ENCODE data around the gene MTUS2. TPM values are rescaled to one million over a fixed set of nuclear protein-coding genes. Genes with fewer than 3 reads are reported as not detected.

The MTUS2 gene
- total RNA-seq, 3 donors from 2014 or later, result not detected

- no peak for ATAC-seq
- no peaks in the 10 kb centered on the region for H3K27me3 Mint-ChIP-seq (ENCODE audit: low read depth)
Observed at GRCh38 chr13:29050719-29051118, 230.6 kb downstream of the MTUS2 start.

GRCh38 chr13:29059800-29060199, 239.7 kb downstream of the MTUS2 start:
- Mint-ChIP-seq H3K4me3 (no peak overlapping the region), H3K27me3 (ENCODE audit: low read depth) (no peaks in the 10 kb centered on the region), H3K9me3 (peaks cover 22% of the 10 kb centered on the region), H3K4me1 (ENCODE audit: low read depth) (no peaks in the 10 kb centered on the region), H3K36me3 (ENCODE audit: insufficient read depth) (no peaks in the 10 kb centered on the region)
- no peak for DNase-seq
- ATAC-seq, result no peak

More at GRCh38 chr13:29050719-29051118, 230.6 kb downstream of the MTUS2 start:
- H3K36me3 Mint-ChIP-seq (ENCODE audit: insufficient read depth), result no peaks in the 10 kb centered on the region
- H3K9me3 Mint-ChIP-seq, result peaks cover 18% of the 10 kb centered on the region
- DNase-seq, result no peak
- H3K4me1 Mint-ChIP-seq (ENCODE audit: low read depth), result no peaks in the 10 kb centered on the region
- H3K4me3 Mint-ChIP-seq, result no peak overlapping the region

GRCh38 chr13:29065142-29065541, 245.0 kb downstream of the MTUS2 start:
- Mint-ChIP-seq H3K36me3 (ENCODE audit: insufficient read depth) (no peaks in the 10 kb centered on the region), H3K4me3 (no peak overlapping the region), H3K9me3 (no peaks in the 10 kb centered on the region), H3K4me1 (ENCODE audit: low read depth) (peaks cover 4% of the 10 kb centered on the region), H3K27me3 (ENCODE audit: low read depth) (no peaks in the 10 kb centered on the region)
- peak; percentile 25 to 63 for ATAC-seq
- no peak for DNase-seq

- H3K4me1 Mint-ChIP-seq (ENCODE audit: low read depth), result peaks cover 4% of the 10 kb centered on the region
- no peaks in the 10 kb centered on the region for H3K36me3 Mint-ChIP-seq (ENCODE audit: insufficient read depth)
- no peak overlapping the region for H3K4me3 Mint-ChIP-seq
- no peaks in the 10 kb centered on the region for H3K27me3 Mint-ChIP-seq (ENCODE audit: low read depth)
- DNase-seq, result no peak
- no peak for ATAC-seq
- H3K9me3 Mint-ChIP-seq, result no peaks in the 10 kb centered on the region
Observed at GRCh38 chr13:29067306-29067945, 247.3 kb downstream of the MTUS2 start.

GRCh38 chr13:29073755-29074154, 253.6 kb downstream of the MTUS2 start:
- H3K4me3 Mint-ChIP-seq, result no peak overlapping the region
- ATAC-seq (no peak), DNase-seq (no peak)
- H3K9me3 Mint-ChIP-seq, result no peaks in the 10 kb centered on the region
- H3K27me3 Mint-ChIP-seq (ENCODE audit: low read depth), result no peaks in the 10 kb centered on the region
- H3K36me3 Mint-ChIP-seq (ENCODE audit: insufficient read depth), result no peaks in the 10 kb centered on the region
- peaks cover 5% of the 10 kb centered on the region for H3K4me1 Mint-ChIP-seq (ENCODE audit: low read depth)

- H3K9me3 Mint-ChIP-seq, result peaks cover 4% of the 10 kb centered on the region
- no peaks in the 10 kb centered on the region for H3K27me3 Mint-ChIP-seq (ENCODE audit: low read depth)
- peaks cover 19% of the 10 kb centered on the region for H3K4me1 Mint-ChIP-seq (ENCODE audit: low read depth)
- no peak for ATAC-seq
- no peak overlapping the region for H3K4me3 Mint-ChIP-seq
- peaks cover 2% of the 10 kb centered on the region for H3K36me3 Mint-ChIP-seq (ENCODE audit: insufficient read depth)
- DNase-seq, result no peak
Observed at GRCh38 chr13:29077051-29077813, 257.1 kb downstream of the MTUS2 start.

GRCh38 chr13:29081036-29081435, 260.9 kb downstream of the MTUS2 start:
- Mint-ChIP-seq H3K36me3 (ENCODE audit: insufficient read depth) (peaks cover 2% of the 10 kb centered on the region), H3K27me3 (ENCODE audit: low read depth) (no peaks in the 10 kb centered on the region), H3K9me3 (peaks cover 7% of the 10 kb centered on the region), H3K4me3 (no peak overlapping the region), H3K4me1 (ENCODE audit: low read depth) (peaks cover 24% of the 10 kb centered on the region)
- no peak for ATAC-seq
- DNase-seq, result no peak

- H3K27me3 Mint-ChIP-seq (ENCODE audit: low read depth), result no peaks in the 10 kb centered on the region
- no peak for ATAC-seq
- peaks cover 7% of the 10 kb centered on the region for H3K9me3 Mint-ChIP-seq
- H3K4me3 Mint-ChIP-seq, result no peak overlapping the region
- DNase-seq, result no peak
- peaks cover 24% of the 10 kb centered on the region for H3K4me1 Mint-ChIP-seq (ENCODE audit: low read depth)
- H3K36me3 Mint-ChIP-seq (ENCODE audit: insufficient read depth), result peaks cover 2% of the 10 kb centered on the region
Observed at GRCh38 chr13:29081697-29082440, 261.7 kb downstream of the MTUS2 start.

GRCh38 chr13:29099781-29100406, 279.8 kb downstream of the MTUS2 start:
- DNase-seq (no peak), ATAC-seq (no peak)
- Mint-ChIP-seq H3K27me3 (ENCODE audit: low read depth) (no peaks in the 10 kb centered on the region), H3K36me3 (ENCODE audit: insufficient read depth) (no peaks in the 10 kb centered on the region), H3K4me1 (ENCODE audit: low read depth) (peaks cover 2% of the 10 kb centered on the region), H3K9me3 (no peaks in the 10 kb centered on the region), H3K4me3 (no peak overlapping the region)

GRCh38 chr13:29100758-29101157, 280.6 kb downstream of the MTUS2 start:
- Mint-ChIP-seq H3K36me3 (ENCODE audit: insufficient read depth) (no peaks in the 10 kb centered on the region), H3K4me3 (no peak overlapping the region), H3K9me3 (no peaks in the 10 kb centered on the region), H3K4me1 (ENCODE audit: low read depth) (peaks cover 2% of the 10 kb centered on the region), H3K27me3 (ENCODE audit: low read depth) (no peaks in the 10 kb centered on the region)
- ATAC-seq, result no peak
- no peak for DNase-seq

- ATAC-seq (no peak), DNase-seq (no peak)
- no peak overlapping the region for H3K4me3 Mint-ChIP-seq
- H3K27me3 Mint-ChIP-seq (ENCODE audit: low read depth), result no peaks in the 10 kb centered on the region
- no peaks in the 10 kb centered on the region for H3K9me3 Mint-ChIP-seq
- no peaks in the 10 kb centered on the region for H3K36me3 Mint-ChIP-seq (ENCODE audit: insufficient read depth)
- H3K4me1 Mint-ChIP-seq (ENCODE audit: low read depth), result peaks cover 2% of the 10 kb centered on the region
Observed at GRCh38 chr13:29101409-29101808, 281.3 kb downstream of the MTUS2 start.

- Mint-ChIP-seq H3K36me3 (ENCODE audit: insufficient read depth) (no peaks in the 10 kb centered on the region), H3K27me3 (ENCODE audit: low read depth) (no peaks in the 10 kb centered on the region), H3K4me1 (ENCODE audit: low read depth) (peaks cover 2% of the 10 kb centered on the region), H3K4me3 (no peak overlapping the region), H3K9me3 (no peaks in the 10 kb centered on the region)
- DNase-seq (no peak), ATAC-seq (no peak)
Observed at GRCh38 chr13:29101905-29102304, 281.8 kb downstream of the MTUS2 start.

- ATAC-seq, result no peak
Observed at GRCh38 chr13:29103065-29103800, 283.1 kb downstream of the MTUS2 start.

GRCh38 chr13:29104461-29104860, 284.3 kb downstream of the MTUS2 start:
- H3K9me3 Mint-ChIP-seq, result no peaks in the 10 kb centered on the region
- no peak overlapping the region for H3K4me3 Mint-ChIP-seq
- H3K27me3 Mint-ChIP-seq (ENCODE audit: low read depth), result no peaks in the 10 kb centered on the region
- DNase-seq, result no peak
- peaks cover 2% of the 10 kb centered on the region for H3K4me1 Mint-ChIP-seq (ENCODE audit: low read depth)
- no peak for ATAC-seq
- no peaks in the 10 kb centered on the region for H3K36me3 Mint-ChIP-seq (ENCODE audit: insufficient read depth)

More at GRCh38 chr13:29103065-29103800, 283.1 kb downstream of the MTUS2 start:
- no peaks in the 10 kb centered on the region for H3K36me3 Mint-ChIP-seq (ENCODE audit: insufficient read depth)
- peaks cover 2% of the 10 kb centered on the region for H3K4me1 Mint-ChIP-seq (ENCODE audit: low read depth)
- no peaks in the 10 kb centered on the region for H3K9me3 Mint-ChIP-seq
- H3K4me3 Mint-ChIP-seq, result no peak overlapping the region
- no peak for DNase-seq
- no peaks in the 10 kb centered on the region for H3K27me3 Mint-ChIP-seq (ENCODE audit: low read depth)

Measured in activated T-cell treated with anti-CD3 and anti-CD28 coated beads, Interleukin-2, amount 50 U/mL, for 4 hours (primary cell).